Stimulated activated CD4-positive, alpha-beta T cell treated with anti-CD3 and anti-CD28 coated beads, Interleukin-1b, Interleukin-23, amount 100 ng/mL, for 48 hours (primary cell): ENCODE results near the gene PHF1.

Source experiments
- DNase-seq: peaks from one replicate; pipeline ENCODE4 v3.0.0-alpha.2; 2020

Gene PHF1

GRCh38 chr6:33418690-33419291, 8.0 kb downstream of the PHF1 start:
- peak; percentile 71 for DNase-seq

GRCh38 chr6:33419580-33420490, 9.0 kb downstream of the PHF1 start, which contains the start of gene SYNGAP1:
Gene SYNGAP1, plus strand, starts transcription at chr6:33420065. Its CDS starts 200 bp downstream, at chr6:33420265.
- DNase-seq = peak; percentile 41

DNA sequence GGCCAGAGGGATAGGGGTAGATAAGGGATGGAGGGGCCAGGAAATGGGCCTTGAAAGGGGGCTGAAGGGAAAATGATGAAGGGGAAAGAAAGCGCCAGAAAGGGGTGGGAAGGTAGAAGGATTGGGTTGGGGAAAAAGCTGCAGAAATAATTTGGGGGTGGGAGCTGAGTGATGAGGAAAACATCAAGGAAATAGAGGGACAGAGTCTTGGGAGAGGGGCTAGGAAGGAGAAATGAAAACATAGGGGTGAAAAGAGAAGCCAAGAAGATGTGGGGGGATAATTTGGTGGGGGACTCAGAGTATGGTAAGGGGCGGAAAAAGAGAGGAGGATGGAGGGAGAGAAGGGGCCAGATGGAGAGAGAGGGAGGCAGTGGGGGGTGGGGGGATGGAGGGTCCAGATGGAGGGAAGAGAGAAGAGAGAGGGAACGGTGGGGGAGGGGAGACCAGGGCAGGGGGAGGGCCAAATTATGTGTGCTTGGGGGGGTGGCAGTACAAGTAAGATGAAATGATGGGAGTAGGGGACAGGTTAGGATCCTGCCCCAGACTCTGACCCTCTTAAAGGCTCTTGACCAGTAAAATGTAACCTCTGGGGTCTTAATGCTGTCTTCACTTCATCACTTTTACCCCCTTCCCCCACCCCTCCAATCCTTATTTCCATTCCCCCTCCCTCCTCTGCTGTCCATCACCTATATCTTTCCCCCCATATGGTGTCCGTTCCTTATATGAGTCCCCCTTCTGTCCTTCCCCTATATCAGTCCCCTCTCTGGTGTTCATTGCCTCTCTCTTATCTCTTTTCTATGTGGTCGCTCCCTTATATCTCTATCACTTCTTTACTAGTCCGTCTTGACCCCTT, 9.9 kb downstream of the PHF1 start:
- no peak for DNase-seq

DNA sequence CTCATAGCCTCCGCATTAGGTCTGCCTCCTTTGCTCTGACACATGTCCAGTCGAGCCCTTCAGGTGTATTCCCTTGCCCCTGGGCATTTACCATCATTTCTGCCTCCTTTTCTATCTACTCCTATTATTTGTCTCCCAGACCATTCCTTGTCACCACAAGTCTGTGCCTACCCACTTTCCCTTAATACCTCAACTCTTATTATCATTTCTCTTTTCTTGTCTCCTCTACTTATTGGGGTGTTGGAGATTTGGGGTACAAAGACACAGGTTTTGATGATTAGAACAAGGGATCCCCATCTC, 10.5 kb downstream of the PHF1 start:
- DNase-seq = no peak

- DNase-seq = no peak
Observed at GRCh38 chr6:33423777-33424176, 13.0 kb downstream of the PHF1 start.

DNA sequence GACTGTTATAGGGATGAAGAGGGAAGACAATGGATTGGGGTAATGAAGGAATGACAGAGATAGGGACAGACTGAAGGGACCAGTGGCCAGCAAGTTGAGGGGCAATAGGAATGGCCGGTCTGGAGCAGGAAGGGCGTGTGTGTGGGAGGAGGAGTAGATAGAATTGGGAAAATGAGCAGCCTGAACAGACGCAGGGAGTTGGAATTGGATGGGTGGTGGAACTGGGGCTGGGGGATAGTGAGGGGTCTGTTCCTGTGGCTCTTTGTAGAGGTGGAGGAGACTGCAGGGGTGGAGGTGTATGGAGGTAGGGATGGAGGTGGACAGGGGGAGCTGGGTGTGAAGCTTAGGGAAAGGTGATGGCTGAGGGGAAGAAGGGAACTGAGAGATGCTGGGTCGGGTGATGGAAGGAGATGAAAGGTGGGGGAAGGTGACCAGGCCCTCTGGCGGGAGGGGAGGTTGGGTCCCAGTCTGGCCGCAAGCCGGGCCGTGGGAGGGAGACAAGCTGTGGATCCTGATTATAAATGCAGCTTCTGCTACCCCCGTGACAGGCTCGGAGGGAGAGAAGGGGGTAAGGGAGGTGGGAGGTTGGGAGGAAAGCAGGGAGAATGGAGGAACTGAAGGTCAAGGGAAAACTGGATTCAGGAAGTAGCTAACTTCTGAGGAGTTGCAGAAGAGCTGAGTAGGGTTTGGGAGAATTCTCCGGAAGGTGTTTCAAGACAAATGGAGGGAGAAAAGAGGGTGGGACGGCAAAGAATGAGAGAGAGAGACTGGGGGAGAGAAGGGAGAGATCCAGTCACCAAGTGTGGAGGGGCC, 14.2 kb downstream of the PHF1 start:
- no peak for DNase-seq

- DNase-seq = peak; percentile 85
Observed at GRCh38 chr6:33425668-33426577, 15.1 kb downstream of the PHF1 start.

GRCh38 chr6:33426590-33427511, 16.0 kb downstream of the PHF1 start:
- no peak for DNase-seq

DNA sequence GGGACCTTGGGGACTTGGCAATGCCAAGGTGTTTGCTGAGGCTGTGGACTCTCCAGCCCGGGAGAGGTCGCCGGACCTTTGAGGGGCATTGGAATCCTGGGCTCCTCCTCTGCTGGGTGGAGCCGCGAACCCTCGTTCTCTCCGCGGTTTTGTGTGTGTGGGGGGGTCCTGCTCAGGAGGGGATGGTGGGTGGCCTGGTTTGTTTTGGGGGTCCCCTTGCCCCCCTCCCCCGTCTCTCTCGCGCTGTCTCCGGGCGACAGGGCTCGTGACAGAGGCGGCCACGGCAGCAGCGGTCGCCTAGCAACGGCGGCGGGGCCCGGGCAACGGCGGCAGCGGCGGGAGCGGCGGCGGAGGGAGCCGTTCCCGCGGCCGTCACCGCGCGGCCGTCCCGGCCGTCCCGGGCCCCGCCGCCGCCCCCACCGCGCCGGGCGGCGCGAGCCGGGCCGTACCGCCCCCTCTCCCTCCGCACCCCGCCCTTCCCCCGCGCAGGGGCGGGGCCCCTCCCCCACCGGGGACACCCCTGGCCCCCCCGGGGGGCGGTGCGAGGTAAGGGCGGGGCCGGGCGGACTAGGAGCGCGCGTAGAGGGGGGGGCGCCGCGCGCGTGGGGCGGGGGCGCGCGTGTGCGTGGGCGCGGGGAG, 16.9 kb downstream of the PHF1 start:
- peak; percentile 48 for DNase-seq

DNA sequence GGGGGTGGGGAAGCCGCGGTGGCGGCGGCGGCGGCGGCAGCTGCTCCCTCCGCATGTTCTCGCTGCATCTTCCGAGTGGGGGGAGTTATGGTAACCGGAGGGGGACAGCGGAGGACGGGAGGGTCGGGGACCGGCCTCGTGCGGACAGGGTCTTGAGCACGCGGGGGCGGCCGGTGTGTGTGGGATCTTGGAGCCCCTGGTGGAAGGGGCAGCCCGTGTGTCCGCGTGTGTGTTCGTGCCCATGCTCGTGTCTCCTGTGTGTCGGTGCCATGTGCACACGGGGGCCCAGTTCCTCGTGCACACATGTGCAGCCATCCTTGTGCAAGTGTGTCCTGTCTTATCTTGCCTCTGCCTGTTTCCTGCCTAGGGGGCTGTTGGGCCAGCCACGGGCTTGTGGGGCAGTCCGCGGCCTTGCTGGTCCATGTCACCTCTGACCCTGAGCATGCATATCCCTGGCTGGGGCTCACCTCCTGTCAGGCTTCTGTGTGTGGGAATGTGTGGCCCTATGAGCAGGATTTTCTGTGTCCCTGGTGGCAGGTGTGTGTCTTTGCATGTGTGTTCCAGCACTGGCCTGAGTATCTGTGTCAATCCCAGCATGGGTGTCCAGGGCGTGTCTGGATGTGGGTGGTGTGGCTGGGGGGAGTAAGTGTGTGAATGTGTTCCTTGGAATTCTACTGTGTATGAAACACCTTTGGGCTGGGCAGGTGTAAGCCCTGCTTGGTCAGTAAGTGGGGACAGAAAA, 17.6 kb downstream of the PHF1 start:
- peak; percentile 43 for DNase-seq

DNA sequence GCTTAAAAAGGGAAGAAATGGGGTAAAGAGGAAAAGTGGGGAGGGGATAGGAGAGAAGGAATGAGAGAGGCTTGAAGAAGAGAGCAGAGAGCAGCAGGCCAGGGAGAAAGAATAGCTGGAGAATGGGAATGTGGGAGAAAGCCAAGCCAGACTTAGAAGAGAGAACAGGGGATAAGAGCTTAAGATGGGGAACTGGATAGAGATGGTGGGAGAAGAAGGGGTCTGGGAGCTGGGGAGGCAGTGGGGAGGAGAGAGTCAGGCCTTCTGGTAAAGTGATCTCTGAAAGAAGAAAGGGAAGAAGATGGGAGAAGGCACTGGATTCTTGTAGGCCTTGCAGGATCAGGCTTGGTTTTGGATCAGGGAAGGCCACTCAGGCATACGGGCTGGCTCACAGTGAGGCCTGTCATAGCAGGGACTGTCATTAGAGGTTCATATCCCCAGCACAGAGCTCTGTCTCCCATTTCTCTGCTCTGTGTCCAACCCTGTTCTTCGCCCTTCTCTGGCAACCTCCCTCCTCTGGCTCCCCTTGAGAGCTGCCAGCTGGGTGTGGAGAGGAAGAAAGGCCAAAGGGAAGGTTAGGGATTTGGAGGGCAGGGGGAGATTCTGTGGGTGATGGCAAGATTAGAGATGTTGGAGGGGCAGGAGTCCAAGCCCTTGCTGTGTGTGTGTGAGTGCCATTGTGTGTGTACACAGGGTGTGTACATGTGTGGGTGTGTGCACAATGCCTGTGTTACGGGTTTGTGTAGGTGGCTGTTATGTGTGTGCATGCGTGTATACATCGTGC, 18.3 kb downstream of the PHF1 start:
- DNase-seq = no peak

- DNase-seq = no peak
Observed at GRCh38 chr6:33429750-33430052, 18.9 kb downstream of the PHF1 start.

DNA sequence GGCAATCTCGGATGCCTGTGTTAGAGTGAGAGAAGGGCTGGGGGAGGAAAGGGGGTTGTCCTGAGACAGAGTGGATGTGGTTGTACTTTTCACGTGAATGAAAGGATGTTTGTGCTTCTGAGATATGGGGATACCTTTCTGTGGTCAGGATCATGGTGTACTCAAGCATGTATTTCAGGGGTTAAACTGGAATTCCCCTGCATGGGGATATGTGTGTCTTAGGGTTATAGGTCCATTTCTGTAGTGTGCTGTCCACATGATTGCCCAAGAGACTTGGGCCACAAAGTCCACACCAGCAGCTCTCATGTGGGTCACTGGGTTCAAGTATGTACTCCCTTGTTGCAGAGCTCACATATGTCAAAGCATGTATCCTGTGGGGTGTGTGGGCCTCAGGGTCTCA, 19.5 kb downstream of the PHF1 start:
- no peak for DNase-seq

GRCh38 chr6:33430991-33431879, 20.4 kb downstream of the PHF1 start:
- peak; percentile 82 for DNase-seq

DNA sequence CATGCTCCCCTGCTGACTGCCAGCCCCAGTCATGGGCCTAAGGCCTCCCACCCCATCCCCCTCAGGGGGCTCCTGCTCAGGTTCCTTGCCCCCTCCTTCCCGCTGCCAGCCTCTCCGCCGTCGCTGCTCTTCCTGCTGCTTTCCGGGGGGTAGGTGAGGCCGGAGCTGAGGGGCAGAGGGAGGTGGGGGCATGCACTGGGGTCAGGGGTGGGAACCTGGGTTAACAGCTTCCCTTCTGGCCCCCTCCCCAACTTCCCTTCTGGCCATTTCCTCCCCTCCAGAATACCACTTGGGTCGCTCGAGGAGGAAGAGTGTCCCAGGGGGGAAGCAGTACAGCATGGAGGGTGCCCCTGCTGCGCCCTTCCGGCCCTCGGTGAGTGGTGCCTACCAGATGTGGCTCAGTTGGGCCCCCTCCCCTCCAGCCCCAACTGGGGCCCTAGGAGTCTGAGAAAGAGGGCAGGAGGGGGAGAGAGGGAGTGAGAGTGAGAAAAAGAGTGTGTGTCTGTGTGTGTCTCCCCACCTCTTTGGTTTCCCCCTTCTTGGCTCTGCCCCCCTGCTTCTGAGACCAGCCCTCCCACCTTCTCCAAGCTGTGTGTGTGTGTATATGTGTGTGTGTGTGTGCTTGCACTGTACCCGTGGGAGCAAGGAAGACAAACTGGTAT, 21.2 kb downstream of the PHF1 start:
- no peak for DNase-seq

- no peak for DNase-seq
Observed at GRCh38 chr6:33432546-33432945, 21.7 kb downstream of the PHF1 start.

DNA sequence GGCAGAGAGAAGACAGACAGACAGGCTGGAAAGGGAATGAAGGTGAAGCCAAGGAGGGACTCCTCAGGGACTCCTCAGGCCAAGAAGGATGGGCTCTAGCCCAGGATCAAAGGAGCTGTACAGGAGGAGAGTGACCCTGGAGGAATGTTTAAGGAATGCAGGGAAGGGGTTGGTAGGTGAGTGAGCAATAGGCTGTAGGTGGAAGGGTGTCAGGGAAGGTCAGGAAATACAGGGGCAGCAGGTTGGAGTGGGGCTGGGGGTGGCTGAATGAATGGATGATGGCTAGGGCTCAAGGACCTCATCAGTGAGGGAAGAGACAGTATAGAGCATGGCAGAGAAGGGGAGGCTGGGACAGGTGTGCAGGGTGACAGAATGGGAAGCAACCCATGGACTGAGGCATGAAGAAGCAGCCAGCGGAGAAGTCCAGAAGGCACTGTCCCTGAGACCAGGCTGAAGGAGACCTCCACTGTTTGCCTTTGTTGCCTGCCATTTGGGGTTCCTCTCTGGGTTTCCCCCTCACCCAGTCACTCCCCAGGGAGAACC, 22.3 kb downstream of the PHF1 start:
- no peak for DNase-seq
